HEK293 (cell line): Measurements from ENCODE around the gene KLF13.

ENCODE experiments used
- CTCF ChIP-seq: fragments of 450-650 bp; formaldehyde crosslinking; IDR thresholded peaks from 2 replicates; pipeline ENCODE4 v1.5.1; 2016; ENCODE audit warnings: missing biosample characterization, missing genetic modification characterization
- PBX3 ChIP-seq: sonication (generic); formaldehyde crosslinking; IDR thresholded peaks from 2 replicates; pipeline ENCODE4 v1.8.1; 2022; ENCODE audit warnings: mild to moderate bottlenecking, moderate library complexity, missing genetic modification reagents
- ZBTB26 ChIP-seq: fragments of 450-650 bp; formaldehyde crosslinking; optimal IDR thresholded peaks from 2 replicates; pipeline ENCODE3; 2016; ENCODE audit warnings: missing biosample characterization, mild to moderate bottlenecking, missing genetic modification characterization
- ZNF10 ChIP-seq: fragments of 450-650 bp; formaldehyde crosslinking; IDR thresholded peaks from 2 replicates; pipeline ENCODE4 v1.5.1; 2017; ENCODE audit warnings: missing biosample characterization, missing genetic modification characterization
- ZNF138 ChIP-seq: fragments of 450-650 bp; formaldehyde crosslinking; IDR thresholded peaks from 2 replicates; pipeline ENCODE4 v1.5.1; 2016; ENCODE audit warnings: missing biosample characterization, missing genetic modification characterization, borderline replicate concordance
- ZNF23 ChIP-seq: fragments of 450-650 bp; formaldehyde crosslinking; IDR thresholded peaks from 2 replicates; pipeline ENCODE4 v1.5.1; 2016; ENCODE audit warnings: missing biosample characterization, missing genetic modification characterization, borderline replicate concordance
- ZNF239 ChIP-seq: fragments of 450-650 bp; formaldehyde crosslinking; IDR thresholded peaks from 2 replicates; pipeline ENCODE4 v1.5.1; 2016; ENCODE audit warnings: missing biosample characterization, missing genetic modification characterization
- ZNF292 ChIP-seq: fragments of 450-650 bp; formaldehyde crosslinking; IDR thresholded peaks from 2 replicates; pipeline ENCODE4 v1.5.1; 2016; ENCODE audit warnings: low read depth, missing biosample characterization, missing genetic modification characterization, borderline replicate concordance
- ZNF335 ChIP-seq: fragments of 450-650 bp; formaldehyde crosslinking; conservative IDR thresholded peaks from 2 replicates; pipeline ENCODE4 v1.5.1; 2016; ENCODE audit warnings: missing biosample characterization, missing genetic modification characterization
- ZNF610 ChIP-seq: fragments of 450-650 bp; formaldehyde crosslinking; IDR thresholded peaks from 2 replicates; pipeline ENCODE4 v1.5.1; 2016; ENCODE audit warnings: missing biosample characterization, missing genetic modification characterization, borderline replicate concordance
- ZSCAN5A ChIP-seq: fragments of 450-650 bp; formaldehyde crosslinking; IDR thresholded peaks from 2 replicates; pipeline ENCODE4 v1.5.1; 2016; ENCODE audit warnings: missing biosample characterization, missing genetic modification characterization

- TF ChIP-seq ZBTB26 (tag by site-specific recombination) (no peak), ZNF292 (tag by site-specific recombination) (no peak), ZNF23 (tag by site-specific recombination) (no peak), CTCF (tag by site-specific recombination) (no peak), ZSCAN5A (tag by site-specific recombination) (no peak), ZNF335 (tag by site-specific recombination) (no peak), ZNF610 (no peak), ZNF10 (tag by site-specific recombination) (no peak), ZNF138 (tag by site-specific recombination) (no peak), PBX3 (no peak), ZNF239 (tag by site-specific recombination) (no peak)
Measured at GRCh38 chr15:31280046-31280830, 46.4 kb upstream of the KLF13 start.
